GM18868 (cell line): ENCODE results near the gene IL10RA.
"Not testable (repeated sequence)": the region's sequence is repeated elsewhere in the genome, so short reads cannot be mapped to it uniquely, and the experiment has no call there.

Experiments
- ATAC-seq: cut with Tn5 transposase; IDR thresholded peaks from one replicate; pipeline ENCODE4 v1.9.1; 2021; ENCODE audit warnings: mild to moderate bottlenecking, moderate library complexity; ENCODE audit not compliant: unreplicated experiment

Gene IL10RA

GRCh38 chr11:117985953-117986887 lies at the start of gene IL10RA:
TSS of gene IL10RA (plus strand) at chr11:117986394. CDS start at chr11:117986468, 74 bp downstream.
- ATAC-seq = peak; percentile 90

- no peak for ATAC-seq
Observed at GRCh38 chr11:117936973-117937372, 49.2 kb upstream of the IL10RA start.

- no peak for ATAC-seq
Observed at GRCh38 chr11:117940736-117941135, 45.5 kb upstream of the IL10RA start.

DNA sequence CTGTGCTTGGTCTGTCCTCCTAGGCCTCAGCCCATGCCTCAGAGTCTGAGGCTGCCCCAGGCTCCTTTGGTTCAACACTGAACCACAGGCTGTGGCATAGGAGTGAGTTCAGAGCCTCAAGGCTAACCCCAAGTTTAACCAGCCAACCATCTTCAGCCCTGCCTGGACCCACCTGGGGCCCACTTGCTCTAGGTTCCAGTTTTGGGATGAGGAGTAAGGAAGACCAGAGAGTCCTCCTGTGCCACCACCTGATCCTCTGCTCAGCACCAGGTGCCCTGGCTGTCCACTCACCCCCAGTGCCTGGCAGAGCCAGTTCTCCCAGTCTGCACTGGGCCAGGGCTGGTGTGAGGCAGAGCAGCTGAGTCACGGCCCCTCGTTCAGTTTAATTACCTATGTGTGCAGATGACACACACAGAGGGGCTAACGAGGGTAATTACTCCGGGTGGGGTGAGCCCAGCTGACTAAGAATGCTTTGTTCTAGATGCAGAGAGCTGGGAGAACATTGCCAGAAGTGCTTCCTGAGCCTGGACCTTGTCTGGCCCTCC lies 45.0 kb upstream of the IL10RA start:
- no peak for ATAC-seq

- no peak for ATAC-seq
Observed at GRCh38 chr11:117941976-117942654, 44.1 kb upstream of the IL10RA start.

GRCh38 chr11:117944554-117944953 lies 41.6 kb upstream of the IL10RA start:
- no peak for ATAC-seq

DNA sequence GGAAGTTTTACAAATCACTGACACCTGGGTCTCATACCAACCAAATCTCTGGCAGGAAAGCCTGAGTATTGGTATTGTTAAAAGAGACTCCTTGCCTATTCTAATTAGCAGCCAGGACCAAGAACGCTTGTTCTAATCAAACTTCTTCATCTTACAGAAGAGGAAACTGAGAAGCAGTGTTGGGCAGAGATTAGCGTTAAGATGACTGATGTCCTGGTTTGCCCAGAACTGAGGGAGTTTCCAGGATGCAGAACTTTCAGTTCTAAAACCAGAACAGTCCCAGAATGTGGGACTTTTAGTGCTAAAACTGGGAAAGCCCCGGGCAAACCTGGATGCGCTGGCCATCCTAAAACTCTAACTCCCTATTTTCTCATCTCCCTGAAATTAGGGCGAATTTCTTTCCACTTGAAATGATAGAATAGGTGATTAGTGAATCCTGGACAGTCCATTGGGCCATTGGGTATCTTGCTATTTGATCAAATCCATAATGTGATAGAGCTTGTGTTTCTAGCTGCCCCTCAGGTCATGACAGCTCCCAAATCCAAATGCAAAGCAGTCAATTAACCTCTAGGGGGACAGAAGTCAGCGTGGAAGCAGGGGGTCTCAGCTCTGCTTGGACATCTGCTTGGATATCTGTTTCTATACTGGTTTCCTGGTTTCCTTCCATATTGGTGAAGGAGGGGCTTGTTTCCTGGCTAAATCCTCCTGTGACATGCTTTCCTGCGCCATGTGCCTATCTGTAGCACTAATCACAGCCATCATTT lies 41.0 kb upstream of the IL10RA start:
- no peak for ATAC-seq

GRCh38 chr11:117946156-117946841 lies 39.9 kb upstream of the IL10RA start:
- ATAC-seq = no peak

DNA sequence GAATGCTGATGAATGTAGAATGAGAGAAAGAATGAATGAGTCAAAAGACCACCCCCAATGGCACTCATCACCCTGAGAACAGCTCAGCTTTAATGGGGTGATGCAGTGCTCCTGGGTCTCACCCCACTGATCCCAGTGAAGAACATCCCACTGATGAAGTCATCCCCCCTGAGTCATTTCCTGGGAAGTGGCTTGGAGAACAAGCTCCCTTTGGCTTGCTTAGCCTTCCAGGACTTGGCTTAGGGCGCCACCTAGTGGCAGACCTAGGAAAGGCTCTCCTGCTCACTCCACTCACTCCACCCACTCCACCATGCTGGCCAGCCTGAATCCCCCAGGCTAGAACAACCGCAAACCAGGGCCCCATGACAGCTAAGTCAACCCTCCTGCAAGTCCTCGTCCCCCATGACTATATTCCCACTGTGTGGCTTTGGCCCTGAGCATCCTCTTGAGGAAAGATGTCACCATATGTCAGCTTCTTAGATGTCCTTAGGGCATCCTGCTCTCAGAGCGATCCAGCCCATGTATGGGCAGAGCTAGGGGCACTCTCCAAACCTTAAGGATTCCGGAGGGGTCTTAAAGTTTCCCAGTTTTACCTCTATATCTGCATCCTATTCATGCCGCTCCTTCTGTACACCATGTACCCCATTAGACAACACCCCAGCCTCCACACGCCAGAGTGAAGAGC lies 39.2 kb upstream of the IL10RA start:
- ATAC-seq = no peak

DNA sequence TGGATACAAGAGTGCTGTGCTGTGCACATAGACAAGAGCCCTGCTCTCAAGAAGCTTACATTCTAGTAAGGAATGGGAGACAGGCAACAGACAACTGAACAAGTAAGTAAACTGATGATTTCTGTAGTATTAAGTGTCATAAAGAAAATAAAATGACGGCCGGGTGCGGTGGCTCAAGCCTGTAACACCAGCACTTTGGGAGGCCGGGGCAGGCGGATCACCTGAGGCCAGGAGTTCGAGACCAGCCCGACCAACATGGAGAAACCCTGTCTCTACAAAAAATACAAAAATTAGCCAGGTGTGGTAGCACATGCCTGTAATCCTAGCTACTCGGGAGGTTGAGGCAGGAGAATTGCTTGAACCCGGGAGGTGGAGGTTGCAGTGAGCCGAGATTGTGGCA lies 38.4 kb upstream of the IL10RA start:
- not testable (repeated sequence) for ATAC-seq

GRCh38 chr11:117948466-117948865 lies 37.7 kb upstream of the IL10RA start:
- ATAC-seq = not testable (repeated sequence)

DNA sequence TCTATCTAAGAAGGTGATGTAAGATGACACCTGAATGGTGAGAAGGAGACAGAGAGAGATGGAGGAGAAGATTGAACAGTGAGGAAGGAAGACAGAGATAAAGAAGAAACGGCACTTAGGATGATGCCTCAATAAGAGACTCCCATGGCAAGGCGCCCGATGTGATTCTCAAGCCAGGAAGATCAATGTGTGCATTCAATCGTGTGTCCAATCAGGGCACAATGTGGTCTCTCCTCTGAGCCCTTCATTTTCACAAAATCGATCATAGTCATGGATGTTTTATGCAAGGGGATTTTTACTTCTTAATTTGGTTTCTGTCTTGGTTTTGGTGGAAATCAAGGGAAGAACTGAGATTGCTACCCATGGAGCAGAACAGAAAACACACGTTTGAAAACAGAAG lies 37.1 kb upstream of the IL10RA start:
- ATAC-seq = no peak

- no peak for ATAC-seq
Observed at GRCh38 chr11:117950301-117950700, 35.9 kb upstream of the IL10RA start.

- ATAC-seq = peak; percentile 49
Observed at GRCh38 chr11:117950993-117951961, 34.9 kb upstream of the IL10RA start.

DNA sequence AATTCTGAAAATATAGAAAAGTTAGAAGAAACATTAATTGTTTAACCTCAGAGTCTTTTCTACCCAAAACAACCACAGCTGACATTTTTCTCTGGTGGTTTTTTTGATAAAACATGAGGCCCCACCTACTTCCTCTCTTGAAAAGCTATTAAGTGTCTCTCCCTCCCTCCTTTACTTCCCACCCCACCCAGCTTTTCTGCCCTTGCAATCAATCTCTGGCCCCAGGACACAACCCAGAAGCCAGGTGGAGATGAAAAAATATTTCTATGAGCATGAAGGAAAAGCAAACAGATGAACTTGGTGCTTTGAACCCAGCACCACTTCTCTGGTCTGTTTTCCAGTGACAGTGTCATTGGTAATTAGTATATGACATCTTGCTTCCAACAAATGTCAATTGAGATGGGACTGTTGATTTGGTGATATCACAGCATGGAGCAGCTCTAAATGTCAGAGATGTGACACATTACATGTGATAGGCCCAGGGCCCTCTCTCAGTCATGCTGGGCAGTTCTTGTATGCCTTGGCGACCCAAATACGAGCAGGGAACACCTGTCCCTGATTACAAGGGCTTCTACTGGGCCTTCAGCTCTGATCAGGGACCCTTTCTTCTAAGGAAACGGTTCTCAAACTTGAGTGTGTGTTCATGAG lies 33.0 kb upstream of the IL10RA start:
- ATAC-seq = no peak

DNA sequence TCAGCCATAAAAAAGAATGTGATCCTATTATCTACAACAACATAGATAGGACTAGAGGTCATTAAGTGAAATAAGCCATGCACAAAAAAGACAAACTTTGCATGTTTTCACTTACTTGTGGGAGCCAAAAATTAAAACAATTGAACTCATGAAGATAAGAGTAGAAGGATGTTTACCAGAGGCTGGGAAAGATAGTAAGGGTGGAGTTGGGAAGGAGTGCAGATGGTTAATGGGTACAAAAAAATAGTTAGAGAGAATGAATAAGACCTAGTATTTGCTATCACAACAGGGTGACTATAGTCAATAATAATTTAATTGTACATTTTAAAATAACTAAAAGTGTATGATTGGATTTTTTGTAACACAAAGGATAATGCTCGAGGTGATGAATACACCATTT lies 27.2 kb upstream of the IL10RA start:
- ATAC-seq = no peak

GRCh38 chr11:117959438-117960149 lies 26.6 kb upstream of the IL10RA start:
- ATAC-seq = no peak

- no peak for ATAC-seq
Observed at GRCh38 chr11:117960406-117960805, 25.8 kb upstream of the IL10RA start.
